GM12892 (cell line): ENCODE measurements around the gene TRDN.

Experiments
- POLR2A ChIP-seq: IDR thresholded peaks from 2 replicates; pipeline ENCODE4 v1.6.1; 2011; ENCODE audit warnings: low read depth, low read length, control low read depth
- POLR2AphosphoS5 ChIP-seq: IDR thresholded peaks from 2 replicates; pipeline ENCODE4 v1.6.1; 2011; ENCODE audit warnings: low read depth, low read length, control low read depth
- TAF1 ChIP-seq: IDR thresholded peaks from 2 replicates; pipeline ENCODE4 v1.6.1; 2011; ENCODE audit warnings: low read depth, mild to moderate bottlenecking, control low read depth, low read length, borderline replicate concordance

- TF ChIP-seq POLR2A (no peak), TAF1 (no peak), POLR2AphosphoS5 (no peak)
These were observed 178.5 kb downstream of the TRDN start for GRCh38 chr6:123458218-123458617.
